GM04503 (cell line): ENCODE results near the gene IL6R.

Experiments
- DNase-seq: peaks from one replicate; pipeline ENCODE4 v3.0.0-alpha.2; 2012; ENCODE audit warnings: low read depth

IL6R gene

DNA sequence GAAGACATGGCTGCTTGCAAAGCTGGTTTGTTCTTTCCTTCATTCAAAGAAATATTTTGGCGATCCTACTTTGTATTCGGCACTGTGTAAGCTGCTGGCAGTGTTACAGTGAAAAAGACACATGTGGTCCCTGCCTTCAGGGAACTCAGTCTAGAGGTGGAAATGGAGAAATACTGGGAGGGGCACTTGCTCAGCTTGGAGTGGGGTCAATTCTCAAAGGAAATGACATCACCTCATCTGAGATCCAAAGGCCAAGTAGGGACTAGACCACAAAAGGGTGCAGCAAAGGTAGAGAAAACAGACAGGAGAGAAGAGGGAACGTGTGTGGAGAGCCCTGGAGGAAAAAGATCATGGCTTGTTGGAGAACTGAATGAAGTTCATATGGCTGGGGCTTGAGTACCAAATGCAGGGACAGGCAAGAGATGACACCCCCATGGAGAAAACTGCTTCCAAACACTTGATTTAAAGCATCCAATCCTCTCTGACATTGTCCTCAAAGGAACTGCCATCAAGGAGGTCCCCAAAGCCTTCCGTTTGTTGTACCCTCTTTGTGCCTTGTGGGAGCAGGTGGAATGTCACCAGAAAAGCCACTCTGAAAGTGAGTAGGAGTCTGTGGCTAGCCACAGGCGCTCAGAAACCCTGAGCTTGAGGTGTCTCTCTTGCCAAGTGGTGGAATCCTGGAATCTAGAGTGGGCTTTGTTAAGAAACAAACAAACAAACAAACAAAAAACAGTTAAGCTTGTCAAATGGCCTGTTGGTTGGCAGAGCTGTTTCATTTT, 48.6 kb downstream of the IL6R start:
- peak; percentile 58 for DNase-seq

DNA sequence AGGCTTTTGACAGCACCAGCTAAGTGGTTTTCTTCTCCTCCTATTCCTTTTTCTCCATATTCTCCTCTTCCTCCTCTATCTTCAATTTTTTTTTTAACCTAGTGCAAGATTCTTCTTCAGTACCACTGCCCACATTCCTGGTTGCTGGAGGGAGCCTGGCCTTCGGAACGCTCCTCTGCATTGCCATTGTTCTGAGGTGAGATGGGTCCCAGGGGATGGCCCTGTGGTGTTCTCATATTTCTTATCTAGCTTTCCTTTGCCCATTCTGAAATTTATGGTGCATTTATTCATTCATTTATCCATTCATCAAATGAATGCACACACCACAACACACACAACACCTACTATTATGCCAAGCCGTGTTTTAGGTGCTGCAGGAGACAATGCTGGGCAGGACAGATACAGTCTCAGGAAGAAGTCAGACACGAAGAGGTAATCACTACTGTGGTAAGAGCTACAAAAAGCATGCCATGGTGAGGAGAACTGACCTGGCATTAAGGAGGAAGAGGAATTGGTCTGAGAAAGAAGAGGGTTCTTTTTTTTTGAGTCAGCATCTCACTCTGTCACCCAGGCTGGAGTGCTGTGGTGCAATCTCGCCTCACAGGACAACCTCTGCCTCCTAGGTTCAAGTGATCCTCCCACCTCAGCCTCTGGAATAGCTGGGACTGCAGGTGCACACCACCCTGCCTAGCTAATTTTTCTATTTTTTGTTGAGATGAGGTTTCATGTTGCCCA, 49.4 kb downstream of the IL6R start:
- DNase-seq = no peak

- no peak for DNase-seq
These were observed 51.5 kb downstream of the IL6R start for GRCh38 chr1:154456631-154457030.

DNA sequence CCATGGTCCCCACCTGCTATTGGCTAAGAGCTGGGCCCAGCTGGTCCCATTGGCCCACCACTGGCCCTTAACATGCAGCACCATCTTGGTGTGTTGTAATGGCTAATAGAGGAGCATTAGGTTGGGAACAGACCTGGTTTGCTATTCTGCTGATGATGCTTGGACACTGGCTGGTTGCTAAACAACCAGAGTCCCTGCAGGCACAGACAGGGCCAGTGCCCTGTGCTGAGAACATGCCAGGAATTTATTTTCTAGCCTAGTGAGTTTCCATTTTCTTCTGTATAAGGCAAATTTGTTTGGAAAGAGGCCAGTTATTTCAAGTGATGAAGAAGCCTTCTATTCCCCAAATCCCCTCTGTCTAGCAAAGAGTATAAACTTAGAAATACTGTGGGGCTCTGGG, 53.9 kb downstream of the IL6R start:
- no peak for DNase-seq

DNA sequence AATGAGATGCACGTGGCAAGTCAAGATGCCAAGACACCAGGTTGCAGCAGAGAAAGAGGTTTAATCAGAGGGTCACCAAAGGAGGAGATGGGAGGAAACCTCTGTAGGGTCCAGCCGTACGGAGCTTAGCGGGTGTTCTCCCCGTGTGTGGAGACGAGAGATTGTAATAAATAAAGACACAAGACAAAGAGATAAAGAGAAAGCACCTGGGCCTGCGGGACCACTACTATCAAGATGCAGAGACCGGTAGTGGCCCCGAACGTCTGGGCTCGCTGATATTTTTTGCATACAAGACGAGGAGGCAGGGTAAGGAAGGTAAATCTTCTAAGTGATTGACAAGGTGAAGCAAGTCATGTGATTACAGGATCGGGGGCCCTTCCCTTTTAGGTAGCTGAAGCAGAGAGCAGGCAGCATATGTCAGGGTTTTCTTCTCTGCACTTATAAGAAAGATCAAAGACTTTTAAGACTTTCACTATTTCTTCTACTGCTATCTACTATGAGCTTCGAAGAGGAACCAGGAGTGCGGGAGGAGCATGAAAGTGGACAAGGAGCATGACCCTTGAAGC, 55.6 kb downstream of the IL6R start:
- no peak for DNase-seq

DNA sequence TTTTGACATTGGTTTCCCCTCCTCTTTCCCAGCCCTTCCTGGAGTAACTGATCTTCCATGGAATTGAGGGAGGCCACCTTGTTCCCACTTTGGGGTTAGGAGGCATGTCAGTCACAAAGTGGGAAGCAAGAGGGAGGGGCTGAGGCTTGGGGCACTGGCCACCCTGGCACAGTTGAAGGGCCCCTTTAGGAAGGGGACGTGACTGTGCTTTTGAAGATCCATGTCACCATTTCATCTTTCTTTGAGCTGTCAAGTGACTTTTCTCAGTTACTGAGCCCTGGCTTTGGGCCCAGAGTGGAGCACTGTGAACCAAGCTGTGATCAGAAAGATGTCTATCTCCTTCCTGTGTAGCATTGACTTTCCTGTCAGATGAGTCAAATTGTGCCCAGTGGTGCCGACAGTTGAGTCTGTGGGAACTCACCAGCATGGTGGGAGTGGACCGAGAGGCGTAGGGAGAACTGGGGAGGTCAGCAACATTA, 58.4 kb downstream of the IL6R start:
- no peak for DNase-seq

GRCh38 chr1:154465621-154466195, 60.6 kb downstream of the IL6R start:
- DNase-seq = no peak

DNA sequence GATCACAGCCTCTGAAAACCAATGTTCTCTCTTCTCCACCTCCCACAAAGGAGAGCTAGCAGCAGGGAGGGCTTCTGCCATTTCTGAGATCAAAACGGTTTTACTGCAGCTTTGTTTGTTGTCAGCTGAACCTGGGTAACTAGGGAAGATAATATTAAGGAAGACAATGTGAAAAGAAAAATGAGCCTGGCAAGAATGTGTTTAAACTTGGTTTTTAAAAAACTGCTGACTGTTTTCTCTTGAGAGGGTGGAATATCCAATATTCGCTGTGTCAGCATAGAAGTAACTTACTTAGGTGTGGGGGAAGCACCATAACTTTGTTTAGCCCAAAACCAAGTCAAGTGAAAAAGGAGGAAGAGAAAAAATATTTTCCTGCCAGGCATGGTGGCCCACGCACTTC, 61.1 kb downstream of the IL6R start:
- no peak for DNase-seq

GRCh38 chr1:154466921-154467417, 61.8 kb downstream of the IL6R start:
- DNase-seq = no peak

DNA sequence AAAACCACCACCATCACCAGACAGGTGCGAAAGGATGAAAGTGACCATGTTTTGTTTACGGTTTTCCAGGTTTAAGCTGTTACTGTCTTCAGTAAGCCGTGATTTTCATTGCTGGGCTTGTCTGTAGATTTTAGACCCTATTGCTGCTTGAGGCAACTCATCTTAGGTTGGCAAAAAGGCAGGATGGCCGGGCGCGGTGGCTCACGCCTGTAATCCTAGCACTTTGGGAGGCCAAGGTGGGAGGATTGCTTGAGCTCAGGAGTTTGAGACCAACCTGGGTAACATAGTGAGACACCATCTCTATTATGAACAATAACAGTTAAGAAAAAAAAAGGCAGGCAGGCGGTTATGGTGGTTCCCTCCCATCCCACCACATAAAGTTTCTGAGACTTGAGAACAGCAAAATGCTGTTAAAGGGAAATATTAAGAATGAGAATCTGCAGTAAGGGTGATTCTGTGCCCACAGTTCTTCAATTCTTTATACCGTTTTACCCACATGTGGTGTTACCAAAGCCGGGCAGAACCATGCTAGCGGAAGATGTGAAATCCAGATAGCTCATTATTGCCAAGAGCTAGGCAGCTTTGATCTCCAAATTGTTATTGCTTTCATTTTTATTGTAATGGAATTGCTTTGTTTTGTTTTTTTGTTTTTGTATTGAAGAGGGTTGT, 62.4 kb downstream of the IL6R start:
- DNase-seq = no peak

DNA sequence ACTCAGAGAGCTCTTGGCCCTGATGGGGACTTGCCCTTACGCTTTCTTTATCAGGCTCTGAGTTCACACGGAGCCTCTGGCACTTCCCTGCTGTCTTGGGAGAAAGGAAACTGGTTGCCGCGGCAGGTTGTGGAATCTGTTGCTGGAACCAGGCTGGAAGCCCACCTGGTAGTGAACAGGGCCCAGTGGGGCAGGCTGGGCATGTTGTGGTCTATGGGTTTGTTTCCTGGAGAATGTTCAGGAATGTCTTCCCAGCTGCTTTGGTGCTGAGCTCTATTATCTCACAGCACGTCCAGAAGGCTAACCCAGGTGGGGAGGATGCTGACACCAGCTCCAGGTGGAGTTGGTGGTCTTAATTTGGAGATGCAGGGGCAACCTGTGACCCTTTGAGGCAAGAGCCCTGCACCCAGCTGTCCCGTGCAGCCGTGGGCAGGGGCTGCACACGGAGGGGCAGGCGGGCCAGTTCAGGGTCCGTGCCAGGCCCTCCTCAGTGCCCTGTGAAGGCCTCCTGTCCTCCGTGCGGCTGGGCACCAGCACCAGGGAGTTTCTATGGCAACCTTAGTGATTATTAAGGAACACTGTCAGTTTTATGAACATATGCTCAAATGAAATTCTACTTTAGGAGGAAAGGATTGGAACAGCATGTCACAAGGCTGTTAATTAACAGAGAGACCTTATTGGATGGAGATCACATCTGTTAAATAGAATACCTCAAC, 63.5 kb downstream of the IL6R start:
- no peak for DNase-seq

DNA sequence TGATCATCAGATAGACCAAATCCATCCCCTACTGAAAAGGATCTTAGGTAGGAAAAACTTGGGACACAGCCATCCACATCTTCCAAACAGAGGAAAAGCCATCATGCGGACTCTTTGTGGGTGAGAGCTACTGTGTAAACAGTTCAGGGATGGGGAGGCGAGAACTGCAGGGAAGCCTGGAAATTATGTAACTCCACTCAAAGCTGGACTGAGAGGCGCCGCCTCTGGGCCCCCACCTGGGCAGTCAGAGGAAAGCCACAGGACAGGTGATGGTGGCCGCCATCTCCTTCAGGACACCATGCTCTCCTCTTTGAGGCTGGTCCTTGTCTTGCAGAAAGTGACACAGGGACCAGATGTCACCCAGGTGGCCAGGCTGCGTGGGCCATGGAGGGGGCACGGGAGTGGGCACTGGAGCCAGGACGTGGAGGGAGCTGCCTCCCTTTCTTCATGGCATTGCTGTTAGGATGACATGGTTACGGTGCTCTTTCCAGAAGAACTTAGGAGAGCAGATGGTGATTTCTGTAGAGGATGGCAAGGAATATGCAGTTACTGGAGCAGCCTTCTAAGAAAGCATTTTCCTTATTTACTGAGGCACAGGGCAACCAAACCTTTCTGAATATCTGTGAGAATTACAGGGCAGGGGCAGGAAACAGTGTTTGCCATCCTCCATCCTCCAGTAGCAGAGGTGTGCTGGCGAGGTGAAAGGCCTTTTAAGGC, 64.9 kb downstream of the IL6R start:
- no peak for DNase-seq

DNA sequence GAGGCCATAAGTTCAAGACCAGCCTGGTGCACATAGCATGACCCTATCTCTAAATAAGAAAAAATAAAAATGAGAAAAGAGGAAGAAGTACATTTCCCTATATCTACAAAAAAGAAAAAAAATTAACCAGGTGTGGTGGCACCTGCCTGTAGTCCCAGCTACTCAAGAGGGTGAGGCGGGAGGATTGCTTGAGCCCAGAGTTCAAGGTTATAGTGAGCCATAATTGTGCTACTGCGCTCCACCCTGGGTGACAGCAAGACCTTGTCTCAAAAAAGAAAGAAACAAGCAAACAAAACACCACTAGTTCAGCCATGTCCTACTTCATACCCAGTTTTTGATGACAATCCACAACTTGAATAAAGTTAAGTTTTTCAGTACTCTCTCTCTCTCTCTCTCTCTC, 66.2 kb downstream of the IL6R start:
- DNase-seq = no peak

- peak; percentile 86 for DNase-seq
These were observed 69.7 kb downstream of the IL6R start for GRCh38 chr1:154474802-154475201.

GRCh38 chr1:154476791-154477190, 71.6 kb downstream of the IL6R start:
- DNase-seq = no peak

DNA sequence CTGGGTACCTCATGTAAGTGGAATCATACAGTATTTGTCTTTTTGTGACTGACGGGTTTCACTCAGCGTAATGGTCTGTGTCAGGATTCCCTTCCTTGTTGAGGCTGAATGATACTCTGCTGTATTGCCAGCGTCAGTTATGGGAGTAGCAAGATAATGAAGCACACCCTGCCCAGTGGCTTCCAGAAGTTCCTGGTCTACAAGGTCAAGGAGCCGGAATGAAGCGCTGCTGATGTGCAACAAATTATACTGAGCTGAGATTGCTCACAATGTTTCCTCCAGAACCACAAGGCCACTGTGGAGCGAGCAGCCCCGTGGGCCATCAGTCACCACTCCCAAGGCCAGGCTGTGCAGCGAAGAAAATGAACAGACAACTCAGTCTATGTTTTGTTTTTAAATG, 72.9 kb downstream of the IL6R start:
- no peak for DNase-seq

- no peak for DNase-seq
These were observed 73.5 kb downstream of the IL6R start for GRCh38 chr1:154478639-154479038.

DNA sequence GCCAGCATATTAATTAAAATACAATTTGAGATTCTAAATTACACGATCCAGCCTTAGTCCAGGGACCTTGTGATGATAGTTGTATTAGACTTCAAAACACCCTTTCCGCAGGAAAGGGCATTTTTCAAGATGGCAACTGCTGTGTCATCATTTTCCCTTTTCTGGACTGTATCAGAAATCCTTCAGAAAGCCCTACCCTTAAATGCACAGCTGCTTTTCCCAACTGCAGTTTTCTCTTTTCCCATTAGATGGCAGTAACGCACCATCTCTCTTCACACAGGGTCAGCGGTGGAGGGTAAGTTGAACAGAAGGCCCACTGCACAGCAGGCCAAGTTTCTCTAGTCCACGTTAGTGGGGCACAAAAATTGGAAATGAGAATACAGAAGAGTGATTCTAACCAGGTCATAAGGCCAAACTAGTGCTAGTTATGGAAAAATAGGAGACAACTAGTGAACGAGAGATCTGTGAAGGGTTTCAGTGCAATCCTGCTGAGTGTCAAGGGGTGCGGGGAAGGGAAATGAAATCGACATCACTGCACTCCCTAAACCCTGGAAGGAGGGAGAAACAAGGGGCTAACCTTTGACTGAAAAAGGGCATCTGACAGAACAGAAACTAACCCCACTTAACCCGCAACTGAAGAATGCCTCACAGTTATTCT, 74.8 kb downstream of the IL6R start:
- peak; percentile 51 for DNase-seq

GRCh38 chr1:154481053-154481452, 75.9 kb downstream of the IL6R start:
- DNase-seq = no peak
